OCI-LY7 (cell line): Measurements from ENCODE around the gene POR. TPM values are rescaled to one million over a fixed set of nuclear protein-coding genes. Genes with fewer than 3 reads are reported as not detected.
A peak's percentile ranks its signal among the peaks of the same experiment; 100 is the strongest.

Experiments used
- BruUV-seq: library from RNA; stranded (reverse); fragments of 400-500 nt; replicated peaks from 2 replicates; lab custom pipeline; 2021; lab: Mats Ljungman, UMichigan
- CTCF ChIA-PET: fragments of 300-600 bp; sonication (Branson Sonifier 250); formaldehyde crosslinking; loops from one replicate; lab custom pipeline; 2022; ENCODE audit warnings: antibody characterized with exemption; ENCODE audit not compliant: unreplicated experiment; lab: Charles Lee
- POLR2A ChIA-PET: fragments of 300-600 bp; sonication (Branson Sonifier 250); formaldehyde crosslinking; loops from one replicate; lab custom pipeline; 2022; ENCODE audit warnings: antibody characterized with exemption; lab: Charles Lee
- DNase-seq: peaks from one replicate; pipeline ENCODE4 v3.0.0-alpha.2; 2015; ENCODE audit warnings: low spot score
- H2AFZ ChIP-seq: fragments of 200-600 bp; sonication (generic), shearing (Covaris generic); 2 replicates; pipeline ENCODE4 v1.6.1; 2014; ENCODE audit warnings: mild to moderate bottlenecking, antibody characterized with exemption, low read length, moderate library complexity
- H3K27ac ChIP-seq: fragments of 200-600 bp; sonication (generic); 2 replicates; pipeline ENCODE4 v1.5.1; 2014; ENCODE audit warnings: mixed run types, low read depth, mild to moderate bottlenecking, moderate library complexity, low read length, inconsistent platforms; ENCODE audit not compliant: poor library complexity, severe bottlenecking
- H3K36me3 ChIP-seq: fragments of 200-600 bp; sonication (generic); 2 replicates; pipeline ENCODE4 v1.6.1; 2014; ENCODE audit warnings: mild to moderate bottlenecking, antibody characterized with exemption, low read length, moderate library complexity, mixed read lengths; ENCODE audit not compliant: insufficient read depth
- H3K4me1 ChIP-seq: fragments of 200-600 bp; sonication (generic); 2 replicates; pipeline ENCODE4 v1.5.1; 2014; ENCODE audit warnings: mild to moderate bottlenecking, low read length; ENCODE audit not compliant: insufficient read depth, poor library complexity, severe bottlenecking
- H3K4me2 ChIP-seq: fragments of 200-600 bp; sonication (generic); 2 replicates; pipeline ENCODE4 v1.6.1; 2014; ENCODE audit warnings: mild to moderate bottlenecking, low read length
- H3K4me3 ChIP-seq: fragments of 200-600 bp; sonication (generic); 2 replicates; pipeline ENCODE4 v1.5.1; 2014; ENCODE audit warnings: mild to moderate bottlenecking, low read depth, low read length; ENCODE audit not compliant: poor library complexity, severe bottlenecking
- H3K79me2 ChIP-seq: fragments of 200-600 bp; sonication (generic); 2 replicates; pipeline ENCODE4 v1.6.1; 2016; ENCODE audit warnings: low read depth, mild to moderate bottlenecking, low read length, moderate library complexity, mixed read lengths; ENCODE audit not compliant: insufficient read depth
- H3K9me2 ChIP-seq: fragments of 200-600 bp; sonication (generic); 2 replicates; pipeline ENCODE4 v1.6.1; 2016; ENCODE audit warnings: mild to moderate bottlenecking, low read length, mixed read lengths; ENCODE audit not compliant: insufficient read depth
- H3K9me3 ChIP-seq: fragments of 200-600 bp; sonication (generic); 2 replicates; pipeline ENCODE4 v1.6.1; 2014; ENCODE audit warnings: mild to moderate bottlenecking, mixed run types, low read length, mixed read lengths
- H4K20me1 ChIP-seq: fragments of 200-600 bp; sonication (generic); 2 replicates; pipeline ENCODE4 v1.6.1; 2014; ENCODE audit warnings: mild to moderate bottlenecking, antibody characterized with exemption, low read length, moderate library complexity, mixed read lengths; ENCODE audit not compliant: insufficient read depth
- CTCF ChIP-seq: fragments of 200-600 bp; sonication (generic); conservative IDR thresholded peaks from 2 replicates; pipeline ENCODE4 v1.5.1; 2014; ENCODE audit warnings: mild to moderate bottlenecking, antibody characterized with exemption, low read length, moderate library complexity, mixed read lengths
- EZH2phosphoT487 ChIP-seq: fragments of 200-600 bp; sonication (generic); IDR thresholded peaks from 2 replicates; pipeline ENCODE4 v1.6.1; 2018; ENCODE audit warnings: low read depth, borderline replicate concordance, mild to moderate bottlenecking, mixed run types, antibody characterized with exemption, low read length, moderate library complexity, mixed read lengths
- intact Hi-C: fragments of 100-400 bp; cut with micrococcal nuclease; formaldehyde crosslinking; loops from one replicate; pipeline ENCODE4 v1.10.0; 2022; ENCODE audit not compliant: unreplicated experiment
- total RNA-seq, 2 experiments: library from RNA; depleted of rRNA in 1 of 2; stranded (reverse); fragments of >200 nt in 1 of 2; shearing (Covaris generic) in 1 of 2; gene quantifications; 2 replicates each; pipeline ENCODE4 v1.2.3, GENCODE V29; 2014 to 2022

POR gene
- total RNA-seq, 2 experiments from 2014 or later, result 41.5 to 45.2 TPM

GRCh38 chr7:75953431-75953830 is 38.5 kb downstream of the POR start:
- no peak overlapping the region for H2AFZ ChIP-seq
- no peak for DNase-seq
- H4K20me1 ChIP-seq, result no peaks in the 10 kb centered on the region
- CTCF ChIA-PET, result no interaction called here
- TF ChIP-seq CTCF (no peak), EZH2phosphoT487 (no peak)
- H3K79me2 ChIP-seq, result no peaks in the 10 kb centered on the region
- intact Hi-C loops, result no loop called here
- no peaks in the 10 kb centered on the region for H3K9me2 ChIP-seq
- no peaks in the 10 kb centered on the region for H3K9me3 ChIP-seq
- no TSS peak for BruUV-seq
- H3K4me3 ChIP-seq, result no peak overlapping the region
- no peak overlapping the region for H3K27ac ChIP-seq
- no peaks in the 10 kb centered on the region for H3K4me1 ChIP-seq
- H3K4me2 ChIP-seq, result no peak overlapping the region
- peaks cover 25% of the 10 kb centered on the region for H3K36me3 ChIP-seq
- POLR2A ChIA-PET, result no interaction called here

GRCh38 chr7:75953931-75954330 is 39.0 kb downstream of the POR start:
- DNase-seq, result no peak
- ChIA-PET CTCF (no interaction called here), POLR2A (no interaction called here)
- H2AFZ ChIP-seq, result no peak overlapping the region
- no peaks in the 10 kb centered on the region for H4K20me1 ChIP-seq
- TF ChIP-seq CTCF (no peak), EZH2phosphoT487 (no peak)
- H3K79me2 ChIP-seq, result no peaks in the 10 kb centered on the region
- H3K4me3 ChIP-seq, result no peak overlapping the region
- peaks cover 25% of the 10 kb centered on the region for H3K36me3 ChIP-seq
- H3K9me3 ChIP-seq, result no peaks in the 10 kb centered on the region
- H3K4me1 ChIP-seq, result no peaks in the 10 kb centered on the region
- intact Hi-C loops, result no loop called here
- BruUV-seq, result no TSS peak
- no peak overlapping the region for H3K4me2 ChIP-seq
- no peaks in the 10 kb centered on the region for H3K9me2 ChIP-seq
- H3K27ac ChIP-seq, result no peak overlapping the region

GRCh38 chr7:75955331-75955955 is 40.5 kb downstream of the POR start:
- no peak for DNase-seq
- Histone ChIP-seq H2AFZ (no peak overlapping the region), H3K27ac (no peak overlapping the region), H3K4me1 (no peaks in the 10 kb centered on the region), H3K79me2 (no peaks in the 10 kb centered on the region), H3K36me3 (peaks cover 25% of the 10 kb centered on the region), H3K4me3 (no peak overlapping the region), H3K9me2 (no peaks in the 10 kb centered on the region), H3K4me2 (no peak overlapping the region), H4K20me1 (no peaks in the 10 kb centered on the region), H3K9me3 (no peaks in the 10 kb centered on the region)
- TSS peak; percentile 57 for BruUV-seq
- intact Hi-C loops, result loop anchor here (5.0 kb wide), 1 partner anchor 83 kb away; no protein-coding TSS in a partner anchor
- POLR2A ChIA-PET, result no interaction called here
- TF ChIP-seq EZH2phosphoT487 (no peak), CTCF (no peak)
- CTCF ChIA-PET, result no interaction called here
